LNCaP clone FGC (cell line): ENCODE measurements around the gene NECAB2.

ENCODE experiments used
- DNase-seq: peaks from one replicate; pipeline ENCODE4 v3.0.0-alpha.2; 2011; ENCODE audit warnings: low read depth
- H3K4me3 ChIP-seq: 2 replicates; pipeline ENCODE4 v1.5.1; 2011; ENCODE audit warnings: mild to moderate bottlenecking, low read depth, low read length, control low read depth
- CTCF ChIP-seq: IDR thresholded peaks from 2 replicates; pipeline ENCODE4 v1.5.1; 2012; ENCODE audit warnings: mild to moderate bottlenecking; ENCODE audit not compliant: control insufficient read depth, insufficient read depth; ENCODE audit errors: extremely low read depth

NECAB2 gene

DNA sequence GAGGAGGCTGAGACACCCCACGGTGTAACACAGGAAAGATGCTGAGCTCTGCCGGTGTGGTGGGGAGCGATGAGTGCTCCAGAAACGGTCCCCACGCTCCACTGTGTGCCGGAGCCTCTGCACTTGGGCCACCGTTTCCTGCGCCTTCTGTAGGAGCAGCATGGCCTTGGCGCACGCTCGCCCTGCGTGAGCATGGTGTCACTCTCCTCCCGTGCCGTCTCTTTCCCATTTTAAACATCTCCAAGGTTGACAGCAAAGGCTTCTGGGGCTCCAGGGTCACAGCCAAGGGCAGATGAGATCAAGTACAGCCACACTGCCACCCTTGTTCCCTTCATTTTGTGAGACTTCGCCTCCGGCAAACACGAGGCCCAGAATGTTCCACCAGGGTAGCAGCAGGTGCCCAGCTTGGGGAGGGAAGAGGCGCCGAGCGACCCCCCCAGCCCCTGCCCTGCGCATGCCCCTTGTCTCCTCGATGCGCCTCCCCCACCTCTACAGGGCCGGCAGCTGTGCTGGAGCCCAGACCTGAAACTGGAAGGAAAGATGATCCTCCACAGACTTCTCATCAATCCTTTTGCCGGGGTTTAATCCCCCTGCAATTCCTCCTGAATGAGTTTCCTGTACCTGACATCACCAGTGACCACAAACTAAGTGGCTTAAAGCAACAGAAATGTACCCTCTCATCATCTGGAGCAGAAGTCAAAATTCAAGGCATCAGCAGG, 34.9 kb upstream of the NECAB2 start:
- no peak overlapping the region for H3K4me3 ChIP-seq
- TF ChIP-seq CTCF = no peak
- DNase-seq = no peak

DNA sequence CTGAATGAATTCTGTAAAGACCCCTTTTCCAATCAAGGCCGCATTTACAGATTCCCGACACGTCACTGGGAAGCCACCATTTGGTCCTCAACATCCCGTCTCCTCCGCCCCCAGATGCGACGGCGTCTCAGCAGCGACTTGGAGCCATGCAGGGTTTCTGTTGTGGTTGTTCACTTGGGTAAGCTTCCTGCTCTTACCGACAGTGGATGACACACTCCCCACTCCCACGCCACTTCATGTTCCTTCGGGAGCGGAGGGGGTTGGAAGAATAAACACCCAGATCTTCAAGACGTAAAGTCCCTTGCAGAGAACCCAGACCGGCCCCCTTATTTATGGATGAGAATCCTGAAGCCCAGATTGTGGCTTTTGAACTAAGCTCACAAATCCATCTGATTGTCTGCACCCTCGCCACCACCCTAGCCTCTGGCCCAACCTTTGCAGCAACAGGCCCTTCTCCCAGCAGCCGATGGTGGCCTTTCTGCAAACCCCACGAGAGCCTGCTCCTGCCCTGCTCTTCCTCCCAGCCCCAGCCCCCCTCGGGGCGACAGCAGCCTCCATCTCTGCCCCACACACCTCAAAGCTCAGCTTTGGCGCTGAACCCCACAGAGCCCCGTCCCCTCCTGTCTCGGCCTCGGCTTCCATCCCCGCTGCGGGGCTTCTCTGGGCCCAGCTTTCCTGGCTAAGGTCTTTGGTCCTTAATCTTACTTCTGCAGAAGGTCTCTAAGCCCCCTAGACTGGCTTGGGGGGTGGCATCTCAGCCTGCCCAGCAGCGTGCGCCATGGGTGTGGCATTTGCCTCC, 34.0 kb upstream of the NECAB2 start:
- no peak for DNase-seq
- no peak overlapping the region for H3K4me3 ChIP-seq
- TF ChIP-seq CTCF = no peak

- no peak for TF ChIP-seq CTCF
These were observed 33.4 kb upstream of the NECAB2 start for GRCh38 chr16:83934684-83934977.

DNA sequence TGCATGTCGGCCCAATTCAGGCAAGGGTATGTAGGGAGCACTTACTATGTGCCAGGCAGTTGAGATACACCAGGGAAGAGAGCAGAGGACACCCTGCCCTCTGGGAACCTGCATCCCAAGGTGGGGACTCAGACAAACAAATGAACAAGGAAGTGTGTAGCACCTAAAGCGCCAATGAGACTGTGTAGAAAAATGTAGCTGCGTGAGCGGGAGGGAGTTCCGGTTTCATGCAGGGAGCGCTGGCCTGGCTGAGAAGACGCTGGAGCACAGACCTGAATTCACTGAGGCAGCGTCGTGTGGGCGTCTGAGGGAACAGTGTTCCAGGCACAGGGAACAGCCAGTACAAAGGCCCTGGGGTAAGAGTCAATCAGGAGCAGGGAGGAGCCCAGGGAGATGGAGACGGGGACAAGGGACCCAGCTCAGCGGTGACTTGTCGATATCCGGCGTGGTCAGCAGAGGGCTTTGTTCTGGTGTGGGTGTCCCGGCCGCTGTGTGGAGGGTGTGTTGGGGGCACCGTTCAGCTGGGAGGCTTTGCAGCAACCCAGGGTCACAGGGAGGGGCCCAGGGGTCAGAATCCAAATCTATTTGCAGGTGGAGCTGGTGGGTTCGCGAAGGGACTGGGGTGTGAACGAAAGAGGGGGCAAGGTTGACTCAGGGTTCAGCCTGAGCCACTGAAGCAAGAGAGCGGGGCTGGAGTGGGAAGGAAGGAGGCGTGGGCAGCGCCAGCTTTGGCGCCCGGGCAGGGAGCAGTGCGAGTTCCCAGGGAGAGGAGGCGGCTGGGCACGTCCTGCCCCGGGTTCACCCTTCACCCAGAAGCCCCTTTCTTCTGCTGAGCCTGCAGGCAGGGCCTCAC, 32.8 kb upstream of the NECAB2 start:
- DNase-seq = no peak
- TF ChIP-seq CTCF = no peak
- H3K4me3 ChIP-seq = no peak overlapping the region

More at GRCh38 chr16:83934684-83934977, 33.4 kb upstream of the NECAB2 start:
- no peak overlapping the region for H3K4me3 ChIP-seq
- DNase-seq = no peak

DNA sequence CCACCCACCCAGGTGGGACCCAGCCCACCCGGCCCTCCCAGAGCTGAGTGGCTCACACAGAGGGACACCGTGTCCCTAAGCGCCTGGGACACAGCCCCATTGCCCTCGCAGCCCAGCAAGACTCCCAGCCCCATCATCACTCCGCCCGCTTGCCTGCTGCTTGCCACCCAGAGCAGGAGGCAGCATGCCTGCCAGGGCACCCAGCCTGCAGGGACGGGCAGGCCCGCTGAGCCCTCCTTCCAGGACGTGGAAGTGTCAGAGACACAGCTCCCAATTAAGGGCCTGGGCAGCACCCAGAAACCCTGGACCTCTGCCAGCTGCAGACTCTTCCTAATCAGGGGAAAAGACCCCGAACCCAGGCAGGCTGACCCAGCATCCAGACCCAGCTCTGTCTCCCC, 32.2 kb upstream of the NECAB2 start:
- TF ChIP-seq CTCF = no peak
- DNase-seq = no peak
- no peak overlapping the region for H3K4me3 ChIP-seq

- H3K4me3 ChIP-seq = no peak overlapping the region
- DNase-seq = no peak
- TF ChIP-seq CTCF = no peak
These were observed 31.4 kb upstream of the NECAB2 start for GRCh38 chr16:83936581-83937165.
